Measurements from ENCODE around the gene COG6. TPM values are rescaled to one million over a fixed set of nuclear protein-coding genes. Genes with fewer than 3 reads are reported as not detected.

COG6 gene
- total and polyA plus RNA-seq, 2 donors from 2014 or later: 12.2 to 31.3 TPM

GRCh38 chr13:39751805-39752204 lies 96.3 kb downstream of the COG6 start:
- Histone ChIP-seq H3K4me3 (ENCODE audit: low read length in 3 of 3) (no peak overlapping the region), H3K27me3 (ENCODE audit: control insufficient read depth, insufficient read depth, low read length) (no peaks in the 10 kb centered on the region), H3K9me3 (ENCODE audit: control insufficient read depth in 2 of 3, insufficient read depth in 1 of 3, low read length in 3 of 3) (no peaks in the 10 kb centered on the region), H3K9ac (ENCODE audit: low read length in 3 of 3) (no peak overlapping the region), H3K27ac (ENCODE audit: low read depth in 2 of 2, low read length in 2 of 2) (no peak overlapping the region), H3K4me1 (ENCODE audit: control insufficient read depth in 2 of 3, insufficient read depth in 2 of 3, low read depth in 1 of 3, low read length in 3 of 3) (no peaks in the 10 kb centered on the region), H3K36me3 (ENCODE audit: control insufficient read depth in 2 of 3, insufficient read depth in 3 of 3, low read length in 3 of 3) (no peaks in the 10 kb centered on the region)
- intact Hi-C loops (cut with DNase I): no loop called here
- no peak for TF ChIP-seq CTCF (IDR thresholded peaks at IDR 0.05; ENCODE audit: borderline replicate concordance, extremely low read depth, insufficient read depth)
- DNase-seq (no peak), FAIRE-seq (no peak)

GRCh38 chr13:39760521-39760920 lies 105.1 kb downstream of the COG6 start:
- no peaks in the 10 kb centered on the region for H3K27me3 ChIP-seq (ENCODE audit: control insufficient read depth, insufficient read depth, low read length)
- H3K27ac ChIP-seq (ENCODE audit: low read depth in 2 of 2, low read length in 2 of 2): no peak overlapping the region
- TF ChIP-seq CTCF (IDR thresholded peaks at IDR 0.05; ENCODE audit: borderline replicate concordance, extremely low read depth, insufficient read depth): no peak
- intact Hi-C loops (cut with DNase I): no loop called here
- H3K4me3 ChIP-seq (ENCODE audit: low read length in 3 of 3): no peak overlapping the region
- no peaks in the 10 kb centered on the region for H3K36me3 ChIP-seq (ENCODE audit: control insufficient read depth in 2 of 3, insufficient read depth in 3 of 3, low read length in 3 of 3)
- no peaks in the 10 kb centered on the region for H3K4me1 ChIP-seq (ENCODE audit: control insufficient read depth in 2 of 3, insufficient read depth in 2 of 3, low read depth in 1 of 3, low read length in 3 of 3)
- no peaks in the 10 kb centered on the region for H3K9me3 ChIP-seq (ENCODE audit: control insufficient read depth in 2 of 3, insufficient read depth in 1 of 3, low read length in 3 of 3)
- peak in 1 of 5 donors; percentile 11 for DNase-seq
- H3K9ac ChIP-seq (ENCODE audit: low read length in 3 of 3): no peak overlapping the region
- peak; percentile 38 for FAIRE-seq

- Histone ChIP-seq H3K36me3 (ENCODE audit: control insufficient read depth in 2 of 3, insufficient read depth in 3 of 3, low read length in 3 of 3) (no peaks in the 10 kb centered on the region), H3K9me3 (ENCODE audit: control insufficient read depth in 2 of 3, insufficient read depth in 1 of 3, low read length in 3 of 3) (no peaks in the 10 kb centered on the region), H3K4me3 (ENCODE audit: low read length in 3 of 3) (no peak overlapping the region), H3K27ac (ENCODE audit: low read depth in 2 of 2, low read length in 2 of 2) (no peak overlapping the region), H3K9ac (ENCODE audit: low read length in 3 of 3) (no peak overlapping the region), H3K4me1 (ENCODE audit: control insufficient read depth in 2 of 3, insufficient read depth in 2 of 3, low read depth in 1 of 3, low read length in 3 of 3) (no peaks in the 10 kb centered on the region), H3K27me3 (ENCODE audit: control insufficient read depth, insufficient read depth, low read length) (no peaks in the 10 kb centered on the region)
- peak; percentile 52 for TF ChIP-seq CTCF (IDR thresholded peaks at IDR 0.05; ENCODE audit: borderline replicate concordance, extremely low read depth, insufficient read depth)
- intact Hi-C loops (cut with DNase I): no loop called here
- FAIRE-seq: no peak
- DNase-seq: peak in 3 of 5 donors; percentile 19 to 66 (median 66)
Observed at GRCh38 chr13:39765801-39766463, 110.5 kb downstream of the COG6 start.
